Muscle layer of colon (tissue), 2 donors: ENCODE results near the gene CPEB1.
"Not testable (repeated sequence)": the region's sequence is repeated elsewhere in the genome, so short reads cannot be mapped to it uniquely, and the experiment has no call there.

Experiments used
- H3K27ac ChIP-seq: one replicate; pipeline ENCODE4 v1.7.0; 2013; ENCODE audit warnings: low read depth, mild to moderate bottlenecking, low read length, moderate library complexity
- H3K27me3 ChIP-seq, 2 donors: one replicate each; pipeline ENCODE4 v1.7.0; 2013; ENCODE audit warnings: low read length in 2 of 2, mild to moderate bottlenecking in 2 of 2; ENCODE audit not compliant: insufficient read depth in 2 of 2, control insufficient read depth in 1 of 2
- H3K36me3 ChIP-seq: one replicate; pipeline ENCODE4 v1.7.0; 2013; ENCODE audit warnings: mild to moderate bottlenecking, low read length; ENCODE audit not compliant: insufficient read depth
- H3K4me1 ChIP-seq: one replicate; pipeline ENCODE4 v1.7.0; 2013; ENCODE audit warnings: mild to moderate bottlenecking, low read length; ENCODE audit not compliant: insufficient read depth
- H3K4me3 ChIP-seq, 2 donors: one replicate each; pipeline ENCODE4 v1.7.0; 2013; ENCODE audit warnings: low read length in 2 of 2, low read depth in 1 of 2, mild to moderate bottlenecking in 1 of 2, moderate library complexity in 1 of 2
- H3K9ac ChIP-seq: one replicate; pipeline ENCODE4 v1.7.0; 2013; ENCODE audit warnings: low read length
- H3K9me3 ChIP-seq: one replicate; pipeline ENCODE4 v1.7.0; 2013; ENCODE audit warnings: mild to moderate bottlenecking, low read length
- donor health status: abdominal sarcoma.
- donor health status: Adenocarcinoma of cecum.

CPEB1 gene

DNA sequence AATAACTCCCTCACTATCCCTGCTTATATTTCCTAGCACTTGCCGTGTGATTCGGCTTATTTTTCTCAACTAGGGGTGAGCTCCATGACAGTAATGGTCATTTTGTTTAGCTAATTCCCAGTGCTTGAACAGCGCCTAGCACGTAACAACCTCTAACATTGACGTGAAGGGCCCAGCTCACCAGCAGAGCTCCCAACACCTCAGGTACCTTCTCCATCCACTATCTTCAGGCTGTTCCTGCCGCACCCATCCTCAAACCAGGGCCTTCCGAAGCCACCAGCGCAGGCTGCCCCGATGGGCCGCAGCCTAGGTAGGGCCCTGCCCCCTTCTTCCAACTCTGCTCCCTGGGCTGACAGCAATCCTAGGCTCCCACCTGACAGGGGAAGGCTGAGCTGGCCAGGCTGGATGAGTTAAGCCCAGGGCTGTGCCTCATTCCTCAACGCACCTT, 106.2 kb downstream of the CPEB1 start:
- Histone ChIP-seq H3K36me3 (peaks cover 35% of the 10 kb centered on the region), H3K4me1 (peaks cover 11% of the 10 kb centered on the region), H3K4me3 (peak overlapping the region; percentile 96 to 98), H3K27me3 (no peaks in the 10 kb centered on the region), H3K27ac (peak overlapping the region; percentile 48), H3K9me3 (no peaks in the 10 kb centered on the region), H3K9ac (peak overlapping the region; percentile 95)

- Histone ChIP-seq H3K27ac (peak within 1 kb of the TSS; percentile 87), H3K36me3 (peaks cover 40% of the 10 kb centered on the region), H3K9me3 (no peaks in the 10 kb centered on the region), H3K4me3 (peak within 1 kb of the TSS; percentile 96 to 98), H3K9ac (peak within 1 kb of the TSS; percentile 95), H3K4me1 (peaks cover 11% of the 10 kb centered on the region), H3K27me3 (no peaks in the 10 kb centered on the region)
These were observed 106.8 kb downstream of the CPEB1 start, which contains the start of gene RPS17 for GRCh38 chr15:82540055-82540983. TSS of gene RPS17 (minus strand) at chr15:82540457. CDS start at chr15:82540428, 29 bp downstream.

GRCh38 chr15:82539691-82540054, 107.5 kb downstream of the CPEB1 start:
- H3K9ac ChIP-seq: peak overlapping the region; percentile 71
- H3K4me1 ChIP-seq: peaks cover 11% of the 10 kb centered on the region
- H3K9me3 ChIP-seq: no peaks in the 10 kb centered on the region
- H3K4me3 ChIP-seq: peak overlapping the region; percentile 96 to 98
- H3K36me3 ChIP-seq: peaks cover 40% of the 10 kb centered on the region
- H3K27ac ChIP-seq: peak overlapping the region; percentile 87
- no peaks in the 10 kb centered on the region for H3K27me3 ChIP-seq

- H3K27me3 ChIP-seq: no peaks in the 10 kb centered on the region
- H3K4me3 ChIP-seq: peak overlapping the region; percentile 96 to 98
- peaks cover 41% of the 10 kb centered on the region for H3K36me3 ChIP-seq
- H3K27ac ChIP-seq: peak overlapping the region; percentile 87
- peaks cover 11% of the 10 kb centered on the region for H3K4me1 ChIP-seq
- peak overlapping the region; percentile 71 for H3K9ac ChIP-seq
- no peaks in the 10 kb centered on the region for H3K9me3 ChIP-seq
These were observed 108.0 kb downstream of the CPEB1 start for GRCh38 chr15:82538961-82539690.

DNA sequence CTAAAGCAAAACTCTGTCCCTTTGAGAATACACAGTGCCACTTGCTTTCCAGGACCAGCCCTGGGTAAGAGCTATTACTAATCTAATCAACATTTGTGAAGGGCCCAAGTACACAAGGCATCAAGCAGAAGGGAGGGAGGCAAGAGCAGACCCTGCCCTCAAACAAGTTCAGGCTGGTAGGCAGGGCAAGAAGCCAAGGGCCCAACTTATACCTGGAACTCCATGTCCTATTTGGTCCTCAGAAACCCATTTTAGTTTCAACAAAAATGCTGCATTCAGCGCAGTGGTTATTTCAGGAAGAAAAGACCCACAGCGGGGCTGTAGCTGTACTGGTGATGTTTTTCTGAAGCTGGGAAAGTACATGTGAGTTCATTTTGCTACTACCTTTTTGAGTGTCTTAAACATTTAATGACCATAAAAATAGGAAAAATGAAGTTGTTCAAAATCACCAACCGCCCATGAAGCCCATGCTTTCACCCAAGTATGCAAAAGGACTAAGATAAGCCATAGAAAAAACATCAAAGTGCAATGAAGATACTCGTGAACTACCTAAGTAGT, 109.7 kb downstream of the CPEB1 start:
- Histone ChIP-seq H3K36me3 (peaks cover 39% of the 10 kb centered on the region), H3K4me1 (peaks cover 11% of the 10 kb centered on the region), H3K4me3 (no peak overlapping the region), H3K27me3 (no peaks in the 10 kb centered on the region), H3K27ac (no peak overlapping the region), H3K9me3 (no peaks in the 10 kb centered on the region), H3K9ac (no peak overlapping the region)

DNA sequence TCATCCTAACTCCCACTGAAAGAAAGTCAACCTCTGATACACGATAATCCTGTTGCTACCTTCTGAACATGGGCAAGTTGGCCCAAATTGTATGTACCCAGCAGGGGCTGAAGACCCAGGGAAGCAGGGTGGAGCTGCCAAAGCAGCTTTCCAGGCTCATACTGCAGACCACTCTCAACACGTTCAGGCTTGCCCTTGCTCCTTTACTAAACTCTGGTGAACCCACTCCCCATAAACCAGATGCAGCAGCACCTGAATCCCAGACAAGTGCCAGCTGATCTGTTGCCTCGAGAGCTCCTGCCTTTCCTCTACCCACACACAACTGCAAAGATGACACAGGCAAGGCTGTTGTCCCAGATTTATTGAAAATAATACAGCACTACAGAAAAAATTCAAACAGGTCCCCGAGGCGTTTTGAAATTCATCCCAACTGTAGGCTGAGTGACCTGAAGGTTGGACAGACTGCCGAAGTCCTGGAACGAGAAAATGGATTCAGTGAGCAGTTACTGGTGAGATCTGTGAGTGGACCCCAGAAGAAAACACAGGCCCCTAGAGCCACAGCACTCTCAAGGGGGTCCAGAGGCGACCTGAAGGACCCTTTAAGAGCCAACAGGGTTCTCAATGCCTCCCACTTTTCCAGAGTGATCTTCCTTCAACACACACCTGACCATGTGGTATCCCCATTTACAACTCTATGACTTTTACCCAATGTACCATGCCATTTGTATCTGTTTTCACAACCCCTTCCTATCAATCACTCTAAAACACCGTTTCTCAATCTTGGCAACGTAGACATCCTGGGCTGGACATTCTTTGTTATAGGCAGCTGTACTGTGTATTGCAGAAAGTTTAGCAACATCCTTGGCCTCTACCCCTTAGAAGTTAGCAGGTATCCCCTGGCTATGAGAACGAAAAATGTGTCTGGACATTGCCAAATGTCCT, 110.5 kb downstream of the CPEB1 start:
- H3K4me3 ChIP-seq: no peak overlapping the region
- peaks cover 11% of the 10 kb centered on the region for H3K4me1 ChIP-seq
- H3K27me3 ChIP-seq: no peaks in the 10 kb centered on the region
- H3K9ac ChIP-seq: no peak overlapping the region
- H3K9me3 ChIP-seq: no peaks in the 10 kb centered on the region
- peaks cover 39% of the 10 kb centered on the region for H3K36me3 ChIP-seq
- no peak overlapping the region for H3K27ac ChIP-seq

GRCh38 chr15:82535566-82536408, 111.4 kb downstream of the CPEB1 start:
- no peaks in the 10 kb centered on the region for H3K9me3 ChIP-seq
- H3K36me3 ChIP-seq: peaks cover 39% of the 10 kb centered on the region
- no peak overlapping the region for H3K27ac ChIP-seq

DNA sequence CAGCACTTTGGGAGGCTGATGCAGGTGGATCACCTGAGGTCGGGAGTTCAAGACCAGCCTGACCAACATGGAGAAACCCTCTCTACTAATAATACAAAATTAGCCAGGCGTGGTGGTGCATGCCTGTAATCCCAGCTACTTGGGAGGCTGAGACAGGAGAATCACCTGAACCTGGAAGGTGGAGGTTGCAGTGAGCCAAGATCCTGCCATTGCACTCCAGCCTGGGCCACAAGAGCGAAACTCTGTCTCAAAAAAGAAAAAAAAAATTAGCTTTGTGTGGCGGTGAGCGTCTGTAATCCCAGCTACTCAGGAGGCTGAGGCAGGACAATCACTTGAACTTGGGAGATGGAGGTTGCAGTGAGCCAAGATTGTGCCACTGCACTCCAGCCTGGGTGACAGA, 112.0 kb downstream of the CPEB1 start:
- not testable (repeated sequence) for H3K4me3 ChIP-seq, H3K27ac ChIP-seq, H3K9me3 ChIP-seq, H3K27me3 ChIP-seq, H3K9ac ChIP-seq
- peaks cover 16% of the 10 kb centered on the region for H3K4me1 ChIP-seq
- H3K36me3 ChIP-seq: peaks cover 39% of the 10 kb centered on the region

More at GRCh38 chr15:82535566-82536408, 111.4 kb downstream of the CPEB1 start:
- H3K4me3 ChIP-seq: no peak overlapping the region
- no peaks in the 10 kb centered on the region for H3K27me3 ChIP-seq
- H3K4me1 ChIP-seq: peaks cover 11% of the 10 kb centered on the region
- no peak overlapping the region for H3K9ac ChIP-seq

DNA sequence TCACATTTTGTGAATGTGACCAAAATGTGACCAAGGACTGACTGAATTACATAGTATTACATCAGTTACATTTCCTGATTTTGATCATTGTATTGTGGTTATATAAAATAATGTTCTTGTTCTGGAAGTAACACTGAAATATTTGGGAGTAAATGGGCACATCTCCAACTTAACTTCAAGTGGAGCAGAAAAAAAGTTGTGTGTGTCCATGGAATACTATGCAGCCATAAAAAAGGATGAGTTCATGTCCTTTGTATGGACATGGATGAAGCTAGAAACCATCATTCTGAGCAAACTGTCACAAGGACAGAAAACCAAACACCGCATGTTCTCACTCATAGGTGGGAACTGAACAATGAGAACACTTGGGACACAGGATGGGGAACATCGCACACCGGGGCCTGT, 112.7 kb downstream of the CPEB1 start:
- not testable (repeated sequence) for H3K27me3 ChIP-seq, H3K9me3 ChIP-seq, H3K9ac ChIP-seq, H3K4me3 ChIP-seq, H3K27ac ChIP-seq
- H3K4me1 ChIP-seq: peaks cover 17% of the 10 kb centered on the region
- peaks cover 39% of the 10 kb centered on the region for H3K36me3 ChIP-seq

DNA sequence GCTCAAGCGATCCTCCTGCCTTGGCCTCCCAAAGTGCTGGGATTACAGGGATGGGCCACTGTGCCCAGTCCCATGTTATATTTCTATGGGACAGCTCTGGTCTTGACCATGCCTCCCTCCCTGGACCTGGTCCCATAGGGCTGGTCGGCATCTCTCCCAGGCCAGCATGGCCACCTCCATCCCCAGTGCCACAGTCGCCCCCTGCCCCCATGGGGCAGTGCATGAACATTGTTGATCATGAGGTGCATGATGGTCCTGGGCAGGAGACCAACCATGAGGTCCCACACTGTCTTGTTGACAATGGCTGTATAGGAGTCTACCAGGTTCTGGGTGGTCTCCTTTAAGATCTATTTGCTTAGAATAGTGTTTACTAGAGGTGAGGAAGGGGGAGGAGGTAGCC, 113.4 kb downstream of the CPEB1 start:
- Histone ChIP-seq H3K4me3 (no peak overlapping the region), H3K9me3 (no peaks in the 10 kb centered on the region), H3K27ac (no peak overlapping the region), H3K27me3 (no peaks in the 10 kb centered on the region), H3K9ac (no peak overlapping the region), H3K36me3 (peaks cover 37% of the 10 kb centered on the region), H3K4me1 (peaks cover 13% of the 10 kb centered on the region)
